GM12891 (cell line): ENCODE results near the gene TCAP.

Experiments
- PAX5 ChIP-seq: IDR thresholded peaks from 2 replicates; pipeline ENCODE4 v1.6.1; 2011; ENCODE audit warnings: low read length, moderate library complexity, mild to moderate bottlenecking; ENCODE audit not compliant: insufficient read depth, severe bottlenecking
- POLR2A ChIP-seq: IDR thresholded peaks from 2 replicates; pipeline ENCODE4 v1.6.1; 2011; ENCODE audit warnings: low read depth, low read length, control low read depth
- POLR2AphosphoS5 ChIP-seq: IDR thresholded peaks from 2 replicates; pipeline ENCODE4 v1.6.1; 2011; ENCODE audit warnings: low read depth, low read length, control low read depth
- SPI1 ChIP-seq: IDR thresholded peaks from 2 replicates; pipeline ENCODE4 v1.6.1; 2011; ENCODE audit warnings: low read depth, low read length, control low read depth
- TAF1 ChIP-seq: IDR thresholded peaks from 2 replicates; pipeline ENCODE4 v1.6.1; 2011; ENCODE audit warnings: low read depth, low read length, control low read depth

- TF ChIP-seq TAF1: no peak
- TF ChIP-seq POLR2AphosphoS5: no peak
- no peak for TF ChIP-seq POLR2A
- TF ChIP-seq PAX5: no peak
- TF ChIP-seq SPI1: no peak
Measured at GRCh38 chr17:39699818-39700147, 34.6 kb downstream of the TCAP start, which contains the start of gene ERBB2.
